GM10248 (cell line): Measurements from ENCODE around the gene RNF31.

Source experiments
- CTCF ChIA-PET: fragments of 300-600 bp; sonication (Branson Sonifier 250); formaldehyde crosslinking; extraction: SDS; loops from one replicate; lab custom pipeline; 2021; ENCODE audit warnings: antibody characterized with exemption; lab: Yijun Ruan, JAX
- POLR2A ChIA-PET: fragments of 350-650 bp; sonication (Branson Sonifier 250); formaldehyde crosslinking; extraction: SDS; loops from one replicate; lab custom pipeline; 2020; ENCODE audit warnings: antibody characterized with exemption; lab: Yijun Ruan, JAX
- DNase-seq: peaks from one replicate; pipeline ENCODE4 v3.0.0; 2012; ENCODE audit errors: extremely low spot score
- CTCF ChIP-seq: IDR thresholded peaks from 2 replicates; pipeline ENCODE4 v1.5.1; 2012; ENCODE audit warnings: mild to moderate bottlenecking, low read depth; ENCODE audit errors: extremely low read depth, missing control alignments, control extremely low read depth

The RNF31 gene

GRCh38 chr14:24179961-24180796 is 32.9 kb downstream of the RNF31 start:
- DNase-seq = no peak
- no peak for TF ChIP-seq CTCF
- ChIA-PET CTCF (interaction anchor here (0.8 to 3.2 kb wide), 5 partner anchors 10 to 39 kb away, joined by 3 to 21 read pairs (median 3); partner anchors contain the start of genes EMC9 and IRF9), POLR2A (interaction anchor here (1.0 to 3.6 kb wide), 4 partner anchors 9 to 62 kb away, joined by 3 to 13 read pairs (median 4); partner anchors contain the start of genes IPO4, IRF9 and TINF2)

- no peak for TF ChIP-seq CTCF
- ChIA-PET POLR2A (interaction anchor here (0.8 to 3.6 kb wide), 5 partner anchors 14 to 34 kb away, joined by 3 to 13 read pairs (median 3); partner anchors contain the start of genes IRF9, RNF31 and TM9SF1), CTCF (interaction anchor here (1.1 to 3.2 kb wide), 3 partner anchors 21 to 73 kb away, joined by 3 to 21 read pairs (median 4); partner anchors contain the start of gene IRF9)
- DNase-seq = no peak
Observed at GRCh38 chr14:24181371-24182077, 34.2 kb downstream of the RNF31 start.

- no peak for TF ChIP-seq CTCF
- no peak for DNase-seq
- CTCF ChIA-PET = interaction anchor here (1.2 kb wide), 1 partner anchor 28 kb away, joined by 3 read pairs; no protein-coding TSS in a partner anchor
- POLR2A ChIA-PET = interaction anchor here (0.9 kb wide), 3 partner anchors 9 to 36 kb away, joined by 3 read pairs; no protein-coding TSS in a partner anchor
Observed at GRCh38 chr14:24182110-24182882, 35.0 kb downstream of the RNF31 start.

- no peak for DNase-seq
- ChIA-PET CTCF (interaction anchor here (1.2 kb wide), 1 partner anchor 29 kb away, joined by 3 read pairs; no protein-coding TSS in a partner anchor), POLR2A (interaction anchor here (0.9 kb wide), 2 partner anchors 10 to 36 kb away, joined by 3 read pairs; no protein-coding TSS in a partner anchor)
- no peak for TF ChIP-seq CTCF
Observed at GRCh38 chr14:24183014-24183481, 35.8 kb downstream of the RNF31 start.

GRCh38 chr14:24184104-24184970 is 37.0 kb downstream of the RNF31 start:
- ChIA-PET CTCF (interaction anchor here (0.9 to 4.4 kb wide), 4 partner anchors 11 to 124 kb away, joined by 3 to 35 read pairs (median 5); partner anchors contain the start of genes CIDEB, IRF9, TINF2 and TM9SF1), POLR2A (no interaction called here)
- TF ChIP-seq CTCF = no peak

More at GRCh38 chr14:24184104-24184970, 37.0 kb downstream of the RNF31 start:
- no peak for DNase-seq
